IMR-90 (cell line): Measurements from ENCODE around the gene EPB41L5.

Experiments used
- POLR2A ChIP-seq: IDR thresholded peaks from 2 replicates; pipeline ENCODE4 v1.6.1; 2012; ENCODE audit warnings: mild to moderate bottlenecking, low read depth, low read length
- RAD21 ChIP-seq: IDR thresholded peaks from 2 replicates; pipeline ENCODE4 v1.6.1; 2012; ENCODE audit warnings: low read length, improper control_type of control experiment
- RCOR1 ChIP-seq: IDR thresholded peaks from 2 replicates; pipeline ENCODE4 v1.6.1; 2012; ENCODE audit warnings: mild to moderate bottlenecking, low read length, improper control_type of control experiment; ENCODE audit not compliant: insufficient replicate concordance
- TF ChIP-seq, protein P1 (sequence below): conservative IDR thresholded peaks from 2 replicates; pipeline ENCODE4 v1.5.1; 2012; ENCODE audit warnings: mild to moderate bottlenecking, low read depth, low read length, improper control_type of control experiment

DNA sequence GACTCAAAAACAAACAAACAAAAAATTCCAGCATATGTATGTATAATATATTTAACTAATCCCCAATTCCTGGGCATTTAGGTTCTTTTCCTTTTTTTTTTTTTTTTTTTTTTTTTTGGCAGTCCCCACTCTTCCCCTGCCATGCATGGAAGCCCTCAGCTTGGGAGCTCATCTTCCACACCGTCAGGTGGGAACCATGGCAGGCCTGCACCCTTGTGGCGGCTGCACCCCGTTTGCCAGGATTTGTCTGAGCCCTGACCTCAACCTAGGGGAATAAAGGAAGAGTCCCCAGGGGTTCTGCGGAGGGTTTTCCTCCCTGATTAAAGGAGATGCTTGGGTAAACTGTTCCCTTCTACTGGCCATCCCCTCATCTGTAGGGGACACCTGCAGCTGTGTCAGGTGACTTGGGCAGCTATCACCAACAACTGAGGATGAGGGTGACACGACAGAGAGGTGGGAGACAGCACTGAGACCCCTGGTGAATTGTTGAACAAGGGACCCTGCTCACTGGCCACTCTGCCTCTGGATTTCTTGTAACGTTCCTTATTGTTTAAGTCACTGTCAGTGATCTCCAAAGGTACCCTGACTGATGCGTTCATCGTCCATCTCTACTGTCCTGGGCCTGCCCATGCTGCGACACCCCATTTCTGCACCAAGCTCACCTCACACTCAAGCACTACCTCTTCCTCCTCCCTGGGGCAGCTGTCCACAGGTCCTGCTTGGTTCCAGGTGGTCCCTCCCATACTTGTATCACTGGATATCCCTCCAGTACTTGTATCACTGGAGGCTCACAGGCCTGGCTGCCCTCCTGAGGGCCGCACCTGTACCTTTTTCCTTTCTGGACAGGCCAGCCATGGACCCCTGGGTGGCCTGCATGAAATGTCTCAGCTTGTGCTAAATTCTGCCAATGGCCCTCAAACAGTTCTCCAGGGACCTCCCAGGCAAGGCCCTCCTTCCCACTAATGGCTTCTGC is 195.8 kb downstream of the EPB41L5 start:
- TF ChIP-seq RCOR1, result no peak
- no peak for TF ChIP-seq RAD21
- TF ChIP-seq, protein P1, sequence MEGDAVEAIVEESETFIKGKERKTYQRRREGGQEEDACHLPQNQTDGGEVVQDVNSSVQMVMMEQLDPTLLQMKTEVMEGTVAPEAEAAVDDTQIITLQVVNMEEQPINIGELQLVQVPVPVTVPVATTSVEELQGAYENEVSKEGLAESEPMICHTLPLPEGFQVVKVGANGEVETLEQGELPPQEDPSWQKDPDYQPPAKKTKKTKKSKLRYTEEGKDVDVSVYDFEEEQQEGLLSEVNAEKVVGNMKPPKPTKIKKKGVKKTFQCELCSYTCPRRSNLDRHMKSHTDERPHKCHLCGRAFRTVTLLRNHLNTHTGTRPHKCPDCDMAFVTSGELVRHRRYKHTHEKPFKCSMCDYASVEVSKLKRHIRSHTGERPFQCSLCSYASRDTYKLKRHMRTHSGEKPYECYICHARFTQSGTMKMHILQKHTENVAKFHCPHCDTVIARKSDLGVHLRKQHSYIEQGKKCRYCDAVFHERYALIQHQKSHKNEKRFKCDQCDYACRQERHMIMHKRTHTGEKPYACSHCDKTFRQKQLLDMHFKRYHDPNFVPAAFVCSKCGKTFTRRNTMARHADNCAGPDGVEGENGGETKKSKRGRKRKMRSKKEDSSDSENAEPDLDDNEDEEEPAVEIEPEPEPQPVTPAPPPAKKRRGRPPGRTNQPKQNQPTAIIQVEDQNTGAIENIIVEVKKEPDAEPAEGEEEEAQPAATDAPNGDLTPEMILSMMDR, result no peak
- no peak for TF ChIP-seq POLR2A
